Mesenchymal stem cell (in vitro differentiated cells and primary cell): Measurements from ENCODE around the gene P2RX4. TPM values are rescaled to one million over a fixed set of nuclear protein-coding genes. Genes with fewer than 3 reads are reported as not detected.
"Not testable (repeated sequence)": the region's sequence is repeated elsewhere in the genome, so short reads cannot be mapped to it uniquely, and the experiment has no call there.

Source experiments
- DNase-seq: peaks from one replicate; pipeline ENCODE4 v3.0.0-alpha.2; 2013
- H2AFZ ChIP-seq: one replicate; pipeline ENCODE4 v1.6.1; 2013; ENCODE audit warnings: low read depth, mild to moderate bottlenecking, control low read depth, inconsistent platforms, low read length, moderate library complexity
- H2AK5ac ChIP-seq: 2 replicates; pipeline ENCODE4 v1.6.1; 2013; ENCODE audit warnings: low read length, moderate library complexity, mild to moderate bottlenecking, inconsistent platforms; ENCODE audit not compliant: severe bottlenecking
- H2BK120ac ChIP-seq: one replicate; pipeline ENCODE4 v1.6.1; 2013; ENCODE audit warnings: low read depth, mild to moderate bottlenecking, inconsistent platforms, low read length, moderate library complexity
- H2BK12ac ChIP-seq, 2 experiments: one replicate each; pipeline ENCODE4 v1.6.1; 2013; ENCODE audit warnings: inconsistent platforms in 2 of 2, low read length in 2 of 2, mild to moderate bottlenecking in 2 of 2, moderate library complexity in 2 of 2, control low read depth in 1 of 2
- H2BK15ac ChIP-seq: one replicate; pipeline ENCODE4 v1.6.1; 2013; ENCODE audit warnings: mild to moderate bottlenecking, low read depth, inconsistent platforms; ENCODE audit not compliant: poor library complexity, severe bottlenecking
- H2BK5ac ChIP-seq: 2 replicates; pipeline ENCODE4 v1.6.1; 2013; ENCODE audit warnings: low read depth, mild to moderate bottlenecking, low read length, control low read depth, inconsistent platforms; ENCODE audit not compliant: poor library complexity, severe bottlenecking
- H3K14ac ChIP-seq, 2 experiments: one replicate each; pipeline ENCODE4 v1.6.1; 2013; ENCODE audit warnings: inconsistent platforms in 2 of 2, low read length in 2 of 2, control low read depth in 1 of 2, mild to moderate bottlenecking in 1 of 2, moderate library complexity in 1 of 2
- H3K18ac ChIP-seq, 2 experiments: one replicate each; pipeline ENCODE4 v1.6.1; 2013; ENCODE audit warnings: inconsistent platforms in 2 of 2, low read length in 2 of 2, control low read depth in 1 of 2, low read depth in 1 of 2, mild to moderate bottlenecking in 1 of 2
- H3K23ac ChIP-seq, 2 experiments: one replicate each; pipeline ENCODE4 v1.6.1; 2013; ENCODE audit warnings: inconsistent platforms in 2 of 2, low read length in 2 of 2, mild to moderate bottlenecking in 2 of 2, moderate library complexity in 2 of 2, control low read depth in 1 of 2
- H3K27ac ChIP-seq: 2 replicates; pipeline ENCODE4 v1.5.1; 2013; ENCODE audit warnings: mild to moderate bottlenecking, moderate library complexity, low read length, control low read depth, inconsistent platforms; ENCODE audit not compliant: poor library complexity, severe bottlenecking
- H3K27me3 ChIP-seq, 2 experiments: 2 replicates each; pipeline versions ENCODE4 v1.6.1 to v1.7.0; 2013; ENCODE audit warnings: low read length in 2 of 2, mild to moderate bottlenecking in 2 of 2, moderate library complexity in 2 of 2, control low read depth in 1 of 2, inconsistent platforms in 1 of 2; ENCODE audit not compliant: control insufficient read depth in 1 of 2, insufficient read depth in 1 of 2
- H3K36me3 ChIP-seq, 2 experiments: 2 replicates each; pipeline versions ENCODE4 v1.6.1 to v1.7.0; 2013; ENCODE audit warnings: low read length in 2 of 2, control low read depth in 1 of 2, inconsistent platforms in 1 of 2, low read depth in 1 of 2, mild to moderate bottlenecking in 1 of 2; ENCODE audit not compliant: insufficient read depth in 2 of 2, control insufficient read depth in 1 of 2
- H3K4ac ChIP-seq, 2 experiments: one replicate each; pipeline ENCODE4 v1.6.1; 2013; ENCODE audit warnings: inconsistent platforms in 2 of 2, low read length in 2 of 2, mild to moderate bottlenecking in 2 of 2, moderate library complexity in 2 of 2, control low read depth in 1 of 2, low read depth in 1 of 2
- H3K4me1 ChIP-seq: 2 replicates; pipeline ENCODE4 v1.6.1; 2013; ENCODE audit warnings: low read depth, low read length, control low read depth; ENCODE audit not compliant: control insufficient read depth, insufficient read depth
- H3K4me2 ChIP-seq: 2 replicates; pipeline ENCODE4 v1.6.1; 2013; ENCODE audit warnings: low read length, mild to moderate bottlenecking, inconsistent platforms; ENCODE audit not compliant: poor library complexity, severe bottlenecking
- H3K4me3 ChIP-seq, 2 experiments: 2 replicates each; pipeline versions ENCODE4 v1.5.1 to v1.7.0; 2013; ENCODE audit warnings: low read length in 2 of 2, mild to moderate bottlenecking in 2 of 2, control low read depth in 1 of 2, low read depth in 1 of 2; ENCODE audit not compliant: insufficient read depth in 1 of 2
- H3K79me1 ChIP-seq: replicated peaks from 2 replicates; pipeline ENCODE4 v1.6.1; 2013; ENCODE audit warnings: mild to moderate bottlenecking, control low read depth, low read length, inconsistent platforms; ENCODE audit not compliant: poor library complexity, severe bottlenecking
- H3K9ac ChIP-seq: 2 replicates; pipeline ENCODE4 v1.7.0; 2013; ENCODE audit warnings: mild to moderate bottlenecking, low read length, moderate library complexity
- H3K9me3 ChIP-seq: 2 replicates; pipeline ENCODE4 v1.7.0; 2013; ENCODE audit warnings: mild to moderate bottlenecking, low read length; ENCODE audit not compliant: control insufficient read depth
- H4K8ac ChIP-seq: one replicate; pipeline ENCODE4 v1.6.1; 2013; ENCODE audit warnings: inconsistent platforms, mild to moderate bottlenecking, low read length, moderate library complexity
- H4K91ac ChIP-seq: one replicate; pipeline ENCODE4 v1.6.1; 2013; ENCODE audit warnings: mild to moderate bottlenecking, low read length, inconsistent platforms
- WGBS: methylation state at CpG from one replicate; pipeline ENCODE4 v1.1.7; 2013; ENCODE audit warnings: mixed read lengths; 5-methylcytosine and 5-hydroxymethylcytosine counted together
- polyA plus RNA-seq, 2 experiments: library from polyadenylated mRNA; stranded (reverse); fragments of 200-250 nt; gene quantifications; one replicate each; pipeline ENCODE4 v1.2.3, GENCODE V29; 2013

P2RX4 gene
- 33.2 TPM for polyA plus RNA-seq (2013, experiment 1 of 2)
- polyA plus RNA-seq (2013, experiment 2 of 2), result 33.2 TPM

- Histone ChIP-seq H3K4me3 (peak within 1 kb of the TSS; percentile 80 to 90), H2AFZ (peak within 1 kb of the TSS; percentile 98), H3K9ac (peak within 1 kb of the TSS; percentile 83), H3K18ac (peak within 1 kb of the TSS; percentile 87 to 99), H3K23ac (peak within 1 kb of the TSS in 1 of 2 experiments; percentile 94), H3K36me3 (peaks cover 0 to 3% of the 10 kb centered on the region in 2 experiments), H2BK15ac (peak within 1 kb of the TSS; percentile 94), H2BK12ac (peak within 1 kb of the TSS; percentile 77 to 99), H4K8ac (peak within 1 kb of the TSS; percentile 98), H4K91ac (peak within 1 kb of the TSS; percentile 100), H2BK5ac (peak within 1 kb of the TSS; percentile 89), H3K9me3 (no peaks in the 10 kb centered on the region), H2AK5ac (no peak within 1 kb of the TSS), H3K79me1 (peaks cover 8% of the 10 kb centered on the region), H3K27me3 (no peaks in the 10 kb centered on the region), H3K4me2 (peak within 1 kb of the TSS; percentile 98), H3K4ac (peak within 1 kb of the TSS; percentile 98), H3K27ac (no peak within 1 kb of the TSS), H3K14ac (peak within 1 kb of the TSS in 1 of 2 experiments; percentile 100), H2BK120ac (peak within 1 kb of the TSS; percentile 94), H3K4me1 (peaks cover 12% of the 10 kb centered on the region)
- 9% methylated on average over 82 of the region's 97 CpGs for WGBS
- peak; percentile 84 for DNase-seq
Observed at GRCh38 chr12:121209624-121210572, at the start of gene P2RX4. Gene P2RX4, plus strand, starts transcription at chr12:121210129. Its CDS starts 36 bp downstream, at chr12:121210165.

GRCh38 chr12:121162384-121162783 lies 47.5 kb upstream of the P2RX4 start:
- Histone ChIP-seq H2BK120ac (no peak overlapping the region), H3K27me3 (peaks cover 0 to 31% of the 10 kb centered on the region in 2 experiments), H2AFZ (no peak overlapping the region), H2BK12ac (no peak overlapping the region), H3K4me2 (no peak overlapping the region), H3K4me1 (peaks cover 5% of the 10 kb centered on the region), H3K9me3 (peaks cover 9% of the 10 kb centered on the region), H2AK5ac (no peak overlapping the region), H4K8ac (no peak overlapping the region), H2BK15ac (no peak overlapping the region), H3K79me1 (no peaks in the 10 kb centered on the region), H3K18ac (no peak overlapping the region), H2BK5ac (no peak overlapping the region), H3K9ac (no peak overlapping the region), H3K36me3 (peaks cover 0 to 4% of the 10 kb centered on the region in 2 experiments), H3K4ac (no peak overlapping the region), H3K4me3 (no peak overlapping the region), H3K23ac (no peak overlapping the region), H4K91ac (no peak overlapping the region), H3K14ac (no peak overlapping the region), H3K27ac (no peak overlapping the region)
- 91% methylated on average over 8 of the region's 10 CpGs for WGBS
- no peak for DNase-seq

- WGBS, result 40% methylated on average over 1 of the region's 2 CpGs
- Histone ChIP-seq H2BK5ac (no peak overlapping the region), H4K91ac (no peak overlapping the region), H3K9ac (no peak overlapping the region), H3K4me1 (peaks cover 5% of the 10 kb centered on the region), H3K18ac (no peak overlapping the region), H2BK120ac (no peak overlapping the region), H3K4ac (no peak overlapping the region), H3K4me2 (no peak overlapping the region), H3K36me3 (peaks cover 0 to 4% of the 10 kb centered on the region in 2 experiments), H3K9me3 (peaks cover 6% of the 10 kb centered on the region), H3K27me3 (peaks cover 0 to 25% of the 10 kb centered on the region in 2 experiments), H3K79me1 (no peaks in the 10 kb centered on the region), H3K23ac (no peak overlapping the region), H3K14ac (no peak overlapping the region), H2AFZ (no peak overlapping the region), H2BK12ac (no peak overlapping the region), H2AK5ac (no peak overlapping the region), H4K8ac (no peak overlapping the region), H3K4me3 (no peak overlapping the region), H3K27ac (no peak overlapping the region), H2BK15ac (no peak overlapping the region)
- no peak for DNase-seq
Observed at GRCh38 chr12:121162985-121163384, 46.9 kb upstream of the P2RX4 start.

GRCh38 chr12:121164839-121165238 lies 45.1 kb upstream of the P2RX4 start:
- not testable (repeated sequence) for H3K36me3 ChIP-seq, H3K23ac ChIP-seq, H3K18ac ChIP-seq, H3K4me1 ChIP-seq, H3K14ac ChIP-seq, H3K27ac ChIP-seq, H4K8ac ChIP-seq, DNase-seq, H3K4me3 ChIP-seq, H3K9me3 ChIP-seq, H3K4ac ChIP-seq, H3K79me1 ChIP-seq, H2BK15ac ChIP-seq, H3K9ac ChIP-seq, H2AFZ ChIP-seq, H3K4me2 ChIP-seq, H2BK120ac ChIP-seq, H4K91ac ChIP-seq, H2AK5ac ChIP-seq, H2BK5ac ChIP-seq, H2BK12ac ChIP-seq
- 98% methylated on average over 3 of the region's 6 CpGs for WGBS
- peaks cover 0 to 20% of the 10 kb centered on the region in 2 experiments for H3K27me3 ChIP-seq
